ENCODE data around the gene KIAA1755.

Gene KIAA1755

GRCh38 chr20:38180781-38181180, 79.8 kb downstream of the KIAA1755 start:
- no peak for DNase-seq (ENCODE audit: low read depth)

- DNase-seq (ENCODE audit: low read depth), result no peak
Measured at GRCh38 chr20:38179846-38180245, 80.7 kb downstream of the KIAA1755 start.

- DNase-seq (ENCODE audit: low read depth), result no peak
Measured at GRCh38 chr20:38178581-38178980, 82.0 kb downstream of the KIAA1755 start.

GRCh38 chr20:38178065-38178491, 82.5 kb downstream of the KIAA1755 start:
- no peak for DNase-seq (ENCODE audit: low read depth)

GRCh38 chr20:38177201-38177600, 83.3 kb downstream of the KIAA1755 start:
- DNase-seq (ENCODE audit: low read depth), result no peak

GRCh38 chr20:38175304-38176180, 85.0 kb downstream of the KIAA1755 start:
- DNase-seq (ENCODE audit: low read depth), result no peak

- DNase-seq (ENCODE audit: low read depth), result no peak
Measured at GRCh38 chr20:38173237-38174156, 87.0 kb downstream of the KIAA1755 start.

GRCh38 chr20:38172408-38172807, 88.1 kb downstream of the KIAA1755 start:
- DNase-seq (ENCODE audit: low read depth), result no peak

- no peak for DNase-seq (ENCODE audit: low read depth)
Measured at GRCh38 chr20:38171675-38172043, 88.9 kb downstream of the KIAA1755 start.

- DNase-seq (ENCODE audit: low read depth), result no peak
Measured at GRCh38 chr20:38170826-38171674, 89.5 kb downstream of the KIAA1755 start.

GRCh38 chr20:38170219-38170825, 90.2 kb downstream of the KIAA1755 start:
- no peak for DNase-seq (ENCODE audit: low read depth)

GRCh38 chr20:38169636-38170193, 90.8 kb downstream of the KIAA1755 start:
- DNase-seq (ENCODE audit: low read depth), result no peak

GRCh38 chr20:38168791-38169589, 91.5 kb downstream of the KIAA1755 start:
- no peak for DNase-seq (ENCODE audit: low read depth)

GRCh38 chr20:38167851-38168760, 92.4 kb downstream of the KIAA1755 start:
- DNase-seq (ENCODE audit: low read depth), result no peak

- no peak for DNase-seq (ENCODE audit: low read depth)
Measured at GRCh38 chr20:38167328-38167850, 93.1 kb downstream of the KIAA1755 start.

- no peak for DNase-seq (ENCODE audit: low read depth)
Measured at GRCh38 chr20:38166703-38167233, 93.8 kb downstream of the KIAA1755 start.

- no peak for DNase-seq (ENCODE audit: low read depth)
Measured at GRCh38 chr20:38165966-38166702, 94.4 kb downstream of the KIAA1755 start.

All from T follicular helper cell (primary cell).